Fibroblast of lung (primary cell): ENCODE results near the gene FAM120C. TPM values are rescaled to one million over a fixed set of nuclear protein-coding genes. Genes with fewer than 3 reads are reported as not detected.

ENCODE experiments used
- DNase-seq, 2 donors: peaks; one replicate each; pipeline versions ENCODE4 v3.0.0 to v3.0.0-alpha.2; 2010; ENCODE audit warnings: low read depth in 2 of 2
- H2AFZ ChIP-seq: 2 replicates; pipeline ENCODE4 v1.5.1; 2012; ENCODE audit warnings: low read length, control low read depth, inconsistent platforms
- H3K27ac ChIP-seq: 2 replicates; pipeline ENCODE4 v1.5.1; 2011; ENCODE audit warnings: low read length, control low read depth; ENCODE audit not compliant: insufficient read depth
- H3K27me3 ChIP-seq: 2 replicates; pipeline ENCODE4 v1.5.1; 2011; ENCODE audit warnings: mild to moderate bottlenecking, low read length; ENCODE audit not compliant: control insufficient read depth, insufficient read depth
- H3K36me3 ChIP-seq: 2 replicates; pipeline ENCODE4 v1.5.1; 2011; ENCODE audit warnings: low read length; ENCODE audit not compliant: control insufficient read depth, insufficient read depth
- H3K4me1 ChIP-seq: 2 replicates; pipeline ENCODE4 v1.5.1; 2011; ENCODE audit warnings: low read length; ENCODE audit not compliant: control insufficient read depth, insufficient read depth; ENCODE audit errors: extremely low read depth
- H3K4me2 ChIP-seq: 2 replicates; pipeline ENCODE4 v1.5.1; 2011; ENCODE audit warnings: low read length, control low read depth; ENCODE audit not compliant: insufficient read depth; ENCODE audit errors: extremely low read depth
- H3K4me3 ChIP-seq, 4 experiments: fragments of 200-600 bp in 1 of 4; sonication (generic) in 1 of 4; replicated peaks in 1 of 4; 2 replicates each; pipeline ENCODE4 v1.5.1; 2011 to 2016; ENCODE audit warnings: low read length in 4 of 4, low read depth in 3 of 4, mild to moderate bottlenecking in 3 of 4, control low read depth in 2 of 4, inconsistent platforms in 1 of 4, mixed read lengths in 1 of 4; ENCODE audit not compliant: insufficient read depth in 1 of 4; ENCODE audit errors: control extremely low read depth in 1 of 4
- H3K79me2 ChIP-seq: 2 replicates; pipeline ENCODE4 v1.5.1; 2012; ENCODE audit warnings: mild to moderate bottlenecking, low read length, inconsistent platforms; ENCODE audit not compliant: control insufficient read depth, insufficient read depth
- H3K9ac ChIP-seq: 2 replicates; pipeline ENCODE4 v1.5.1; 2011; ENCODE audit warnings: mild to moderate bottlenecking, low read length, control low read depth; ENCODE audit not compliant: insufficient read depth
- H3K9me3 ChIP-seq: 2 replicates; pipeline ENCODE4 v1.5.1; 2012; ENCODE audit warnings: low read depth, low read length; ENCODE audit not compliant: control insufficient read depth, insufficient read depth
- H4K20me1 ChIP-seq: 2 replicates; pipeline ENCODE4 v1.5.1; 2011; ENCODE audit warnings: low read length; ENCODE audit not compliant: control insufficient read depth, insufficient read depth; ENCODE audit errors: extremely low read depth
- EZH2 ChIP-seq: IDR thresholded peaks from 2 replicates; pipeline ENCODE4 v1.5.1; 2012; ENCODE audit warnings: low read length, control low read depth, mild to moderate bottlenecking; ENCODE audit errors: missing control alignments
- polyA plus RNA-seq, 2 donors: library from polyadenylated mRNA; depleted of rRNA in 1 of 2; stranded (reverse) in 1 of 2; unstranded in 1 of 2; fragments of >200 nt; gene quantifications; 2 replicates each; pipeline ENCODE4 v1.2.1, GENCODE V29; 2011 to 2012; ENCODE audit warnings: missing spikeins in 1 of 2
- total RNA-seq: library from RNA; depleted of rRNA; stranded (reverse); fragments of >200 nt; gene quantifications from 2 replicates; pipeline ENCODE4 v1.2.1, GENCODE V29; 2014
- TF ChIP-seq, protein P1 (sequence below), 2 donors: IDR thresholded peaks in 1 of 2; conservative IDR thresholded peaks in 1 of 2; 1 replicate in 1 of 2; 2 replicates in 1 of 2; pipeline ENCODE4 v1.5.1; 2011 to 2012; ENCODE audit warnings: low read length in 2 of 2, control low read depth in 1 of 2, inconsistent platforms in 1 of 2, low read depth in 1 of 2, mild to moderate bottlenecking in 1 of 2

The FAM120C gene
- total and polyA plus RNA-seq, 2 donors (not counting 1 experiment from before 2014, with no cell fraction given): 4.8 to 6.9 TPM

DNA sequence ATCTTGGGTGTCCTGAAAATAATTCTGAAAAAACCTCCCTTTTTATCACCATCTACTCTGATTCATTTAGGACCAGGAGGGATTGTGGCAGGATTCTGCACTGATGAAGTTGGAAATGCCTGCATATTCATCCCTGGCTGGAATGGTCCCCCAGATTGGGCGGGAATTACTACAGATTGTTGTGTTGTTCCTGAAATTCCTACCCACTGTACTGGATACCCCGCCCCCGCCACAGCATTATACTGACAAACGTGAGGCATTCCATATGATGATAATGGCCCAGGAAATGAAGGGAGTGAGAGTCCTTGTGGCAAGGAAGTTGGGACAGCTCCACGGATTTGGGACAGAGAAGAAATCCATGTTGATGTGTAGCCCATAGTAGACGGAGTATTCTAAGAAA, 15.2 kb upstream of the FAM120C start:
- no peaks in the 10 kb centered on the region for H3K79me2 ChIP-seq

GRCh38 chrX:54194982-54195588, 12.0 kb upstream of the FAM120C start:
- TF ChIP-seq EZH2: no peak
- TF ChIP-seq, protein P1, sequence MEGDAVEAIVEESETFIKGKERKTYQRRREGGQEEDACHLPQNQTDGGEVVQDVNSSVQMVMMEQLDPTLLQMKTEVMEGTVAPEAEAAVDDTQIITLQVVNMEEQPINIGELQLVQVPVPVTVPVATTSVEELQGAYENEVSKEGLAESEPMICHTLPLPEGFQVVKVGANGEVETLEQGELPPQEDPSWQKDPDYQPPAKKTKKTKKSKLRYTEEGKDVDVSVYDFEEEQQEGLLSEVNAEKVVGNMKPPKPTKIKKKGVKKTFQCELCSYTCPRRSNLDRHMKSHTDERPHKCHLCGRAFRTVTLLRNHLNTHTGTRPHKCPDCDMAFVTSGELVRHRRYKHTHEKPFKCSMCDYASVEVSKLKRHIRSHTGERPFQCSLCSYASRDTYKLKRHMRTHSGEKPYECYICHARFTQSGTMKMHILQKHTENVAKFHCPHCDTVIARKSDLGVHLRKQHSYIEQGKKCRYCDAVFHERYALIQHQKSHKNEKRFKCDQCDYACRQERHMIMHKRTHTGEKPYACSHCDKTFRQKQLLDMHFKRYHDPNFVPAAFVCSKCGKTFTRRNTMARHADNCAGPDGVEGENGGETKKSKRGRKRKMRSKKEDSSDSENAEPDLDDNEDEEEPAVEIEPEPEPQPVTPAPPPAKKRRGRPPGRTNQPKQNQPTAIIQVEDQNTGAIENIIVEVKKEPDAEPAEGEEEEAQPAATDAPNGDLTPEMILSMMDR (conservative IDR thresholded peaks at IDR 0.05 in 1 of 2, IDR thresholded peaks at IDR 0.05 in 1 of 2; ENCODE audit: low read depth in 1 of 2, low read length in 2 of 2): no peak
- Histone ChIP-seq H3K4me3 (no peak overlapping the region), H3K9me3 (no peaks in the 10 kb centered on the region), H3K79me2 (no peaks in the 10 kb centered on the region), H3K9ac (no peak overlapping the region), H4K20me1 (no peaks in the 10 kb centered on the region), H2AFZ (no peak overlapping the region), H3K36me3 (no peaks in the 10 kb centered on the region), H3K27me3 (no peaks in the 10 kb centered on the region), H3K27ac (no peak overlapping the region), H3K4me1 (no peaks in the 10 kb centered on the region), H3K4me2 (no peak overlapping the region)
- no peak for DNase-seq

More for the DNA sequence above, 15.2 kb upstream of the FAM120C start:
- no peaks in the 10 kb centered on the region for H3K27me3 ChIP-seq
- TF ChIP-seq, protein P1 (conservative IDR thresholded peaks at IDR 0.05 in 1 of 2, IDR thresholded peaks at IDR 0.05 in 1 of 2; ENCODE audit: low read depth in 1 of 2, low read length in 2 of 2): no peak
- no peak for TF ChIP-seq EZH2
- no peak for DNase-seq
- H4K20me1 ChIP-seq: no peaks in the 10 kb centered on the region
- no peak overlapping the region for H2AFZ ChIP-seq
- H3K9me3 ChIP-seq: no peaks in the 10 kb centered on the region
- no peak overlapping the region for H3K27ac ChIP-seq
- H3K36me3 ChIP-seq: no peaks in the 10 kb centered on the region
- no peak overlapping the region for H3K4me3 ChIP-seq
- no peak overlapping the region for H3K4me2 ChIP-seq
- H3K4me1 ChIP-seq: no peaks in the 10 kb centered on the region
- H3K9ac ChIP-seq: no peak overlapping the region

DNA sequence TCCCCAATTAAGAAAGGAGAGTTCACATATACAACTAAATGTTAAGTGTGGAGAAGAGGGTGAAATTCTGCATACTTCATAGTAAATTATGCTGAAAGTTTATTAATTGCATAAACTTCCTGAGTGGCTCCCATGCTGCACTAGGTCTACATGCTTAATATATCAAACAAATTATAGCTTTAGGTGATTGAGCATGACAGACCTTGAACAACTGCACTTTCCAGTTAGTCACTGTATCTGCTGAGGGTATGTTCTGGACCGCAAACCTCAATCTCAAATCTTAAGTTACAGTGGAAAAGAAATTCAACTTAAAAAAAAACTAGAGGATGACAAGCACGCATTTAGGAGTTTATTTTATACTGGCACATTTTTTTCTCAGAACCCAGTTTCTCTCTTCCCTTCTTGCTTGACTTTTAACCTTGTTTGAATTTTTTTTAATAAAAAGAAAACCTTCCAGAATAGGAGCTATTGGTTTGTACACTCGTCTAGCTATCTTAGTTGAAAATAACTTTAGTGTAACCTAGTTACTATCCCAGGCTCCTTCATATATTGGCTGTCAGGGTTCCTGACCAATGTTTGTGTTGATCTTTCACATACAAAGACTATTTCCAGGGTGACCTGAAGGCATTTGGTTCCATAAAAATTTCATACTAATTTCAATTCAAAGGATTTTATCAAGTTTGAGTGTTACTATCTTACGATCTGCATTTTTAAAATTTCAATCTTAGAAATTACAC, 10.2 kb upstream of the FAM120C start:
- Histone ChIP-seq H3K79me2 (no peaks in the 10 kb centered on the region), H3K27ac (no peak overlapping the region), H3K9ac (no peak overlapping the region), H3K27me3 (no peaks in the 10 kb centered on the region), H4K20me1 (no peaks in the 10 kb centered on the region), H3K4me1 (no peaks in the 10 kb centered on the region), H3K4me3 (no peak overlapping the region), H2AFZ (no peak overlapping the region), H3K36me3 (no peaks in the 10 kb centered on the region), H3K4me2 (no peak overlapping the region), H3K9me3 (no peaks in the 10 kb centered on the region)
- DNase-seq: no peak
- no peak for TF ChIP-seq EZH2
- TF ChIP-seq, protein P1 (conservative IDR thresholded peaks at IDR 0.05 in 1 of 2, IDR thresholded peaks at IDR 0.05 in 1 of 2; ENCODE audit: low read depth in 1 of 2, low read length in 2 of 2): no peak
